Measurements from ENCODE around the gene ZDHHC9.
"Not testable (repeated sequence)": the region's sequence is repeated elsewhere in the genome, so short reads cannot be mapped to it uniquely, and the experiment has no call there.

The ZDHHC9 gene

DNA sequence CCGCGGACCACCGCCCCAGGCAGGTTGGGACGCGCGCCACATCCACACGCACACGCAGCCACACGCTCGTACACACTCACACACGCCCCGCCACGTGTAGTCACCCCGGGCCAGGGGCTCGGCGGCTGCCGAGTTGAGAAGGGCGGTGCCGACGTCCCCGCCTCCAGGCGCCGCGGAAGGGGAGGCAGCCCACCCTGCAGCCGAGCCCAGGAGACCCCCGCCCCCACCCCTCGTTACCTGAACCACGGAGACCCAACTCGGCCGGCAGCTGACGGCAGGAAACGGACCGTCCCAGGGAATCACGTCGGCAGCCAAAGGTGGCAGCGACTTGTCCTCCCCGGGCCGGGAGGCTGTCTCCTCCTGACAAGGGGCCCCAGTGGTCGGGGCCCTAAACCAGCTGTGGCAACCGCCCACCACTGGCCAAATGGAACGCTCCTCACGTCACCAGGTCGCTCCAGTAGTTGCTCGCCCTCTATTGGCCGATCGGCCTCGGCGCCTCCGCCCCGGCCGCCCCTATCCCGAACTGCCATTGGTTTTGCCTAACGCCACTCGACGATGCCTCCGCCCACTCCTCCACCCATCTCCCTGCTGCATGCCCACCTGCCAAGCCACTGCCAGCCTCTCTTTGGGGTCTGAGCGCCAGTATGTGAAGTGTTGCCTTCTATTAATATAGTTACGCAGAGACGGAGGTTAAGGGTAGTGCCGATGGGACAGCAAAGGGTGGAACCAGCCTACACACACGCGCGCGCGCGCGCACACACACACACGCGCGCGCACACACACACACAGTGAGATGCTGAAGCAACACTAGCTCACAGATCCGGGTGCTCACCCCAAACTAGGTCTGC, at the start of gene ZDHHC9:
TSS of gene ZDHHC9 (minus strand) at position 428 of the 848 bp plus-strand sequence. CDS start 1,941 bp downstream, outside the sequence.
- peak; percentile 50 for DNase-seq (ENCODE audit: low read depth, low spot score)

DNA sequence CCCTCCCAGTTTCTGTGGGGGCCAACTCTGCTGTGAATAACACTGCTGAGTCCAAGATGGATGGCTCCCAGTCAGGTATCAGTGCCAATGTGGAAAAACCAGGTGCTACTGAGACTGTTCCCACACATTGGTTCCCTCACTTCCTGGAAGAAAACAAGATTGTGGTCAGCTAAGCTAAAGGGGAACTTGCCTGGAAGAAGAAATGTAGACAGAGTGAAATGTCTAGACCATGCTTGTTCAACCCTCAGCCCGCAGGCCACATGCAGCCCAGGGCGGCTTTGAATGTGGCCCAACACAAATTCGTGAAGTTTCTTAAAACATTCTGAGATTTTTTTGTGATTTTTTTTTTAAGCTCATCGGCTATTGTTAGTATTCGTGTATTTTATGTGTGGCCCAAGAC, 33.7 kb upstream of the ZDHHC9 start:
- no peak for DNase-seq (ENCODE audit: low read depth, low spot score)

DNA sequence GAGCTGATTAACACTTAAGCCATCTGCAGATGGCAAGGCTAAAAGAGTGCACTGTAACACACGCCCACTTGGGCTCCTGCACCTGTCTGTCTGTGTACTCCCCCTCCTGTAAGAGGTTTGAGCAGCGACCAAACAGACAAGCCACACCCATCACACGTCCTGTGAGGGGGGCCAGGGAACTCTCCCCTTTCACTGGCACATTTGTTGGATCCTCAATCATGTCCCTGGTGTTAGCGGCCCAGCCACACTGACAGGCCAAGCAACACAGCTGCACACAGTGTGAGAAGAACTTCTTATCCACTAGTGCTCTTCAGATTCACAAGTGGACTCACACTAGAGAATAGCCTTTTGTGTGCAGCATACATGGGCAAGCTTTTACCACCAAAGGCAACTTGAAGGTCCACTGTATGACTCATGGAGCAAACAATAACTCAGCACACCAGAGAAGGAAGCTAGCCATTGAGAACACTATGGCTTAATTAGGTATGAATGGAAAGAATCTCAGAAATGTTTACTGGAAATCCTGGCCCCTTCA, 33.2 kb upstream of the ZDHHC9 start:
- no peak for DNase-seq (ENCODE audit: low read depth, low spot score)

- DNase-seq (ENCODE audit: low read depth, low spot score), result no peak
Measured at GRCh38 chrX:129875669-129876068, 32.0 kb upstream of the ZDHHC9 start.

- no peak for DNase-seq (ENCODE audit: low read depth, low spot score)
Measured at GRCh38 chrX:129872524-129872923, 28.8 kb upstream of the ZDHHC9 start.

DNA sequence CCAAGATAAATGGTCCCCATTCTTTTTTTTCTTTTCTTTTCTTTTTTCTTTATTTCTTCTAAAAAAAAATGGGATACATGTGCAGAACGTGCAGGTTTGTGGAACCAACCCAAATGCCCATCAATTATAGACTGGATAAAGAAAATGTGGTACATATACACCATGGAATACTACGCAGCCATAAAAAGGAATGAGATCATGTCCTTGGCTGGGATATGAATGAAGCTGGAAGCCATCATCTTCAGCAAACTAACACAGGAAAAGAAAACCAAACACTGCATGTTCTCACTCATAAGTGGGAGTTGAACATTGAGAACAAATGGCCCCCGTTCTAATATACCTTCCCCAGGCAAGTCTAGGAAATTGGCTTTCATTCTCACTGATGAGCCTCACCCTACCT, 22.6 kb upstream of the ZDHHC9 start:
- not testable (repeated sequence) for DNase-seq (ENCODE audit: low read depth, low spot score)

GRCh38 chrX:129859134-129859533, 15.4 kb upstream of the ZDHHC9 start:
- DNase-seq (ENCODE audit: low read depth, low spot score), result not testable (repeated sequence)

- DNase-seq (ENCODE audit: low read depth, low spot score), result not testable (repeated sequence)
Measured at GRCh38 chrX:129851825-129852224, 8.1 kb upstream of the ZDHHC9 start.

- no peak for DNase-seq (ENCODE audit: low read depth, low spot score)
Measured at GRCh38 chrX:129846716-129847115, 3.0 kb upstream of the ZDHHC9 start.

DNA sequence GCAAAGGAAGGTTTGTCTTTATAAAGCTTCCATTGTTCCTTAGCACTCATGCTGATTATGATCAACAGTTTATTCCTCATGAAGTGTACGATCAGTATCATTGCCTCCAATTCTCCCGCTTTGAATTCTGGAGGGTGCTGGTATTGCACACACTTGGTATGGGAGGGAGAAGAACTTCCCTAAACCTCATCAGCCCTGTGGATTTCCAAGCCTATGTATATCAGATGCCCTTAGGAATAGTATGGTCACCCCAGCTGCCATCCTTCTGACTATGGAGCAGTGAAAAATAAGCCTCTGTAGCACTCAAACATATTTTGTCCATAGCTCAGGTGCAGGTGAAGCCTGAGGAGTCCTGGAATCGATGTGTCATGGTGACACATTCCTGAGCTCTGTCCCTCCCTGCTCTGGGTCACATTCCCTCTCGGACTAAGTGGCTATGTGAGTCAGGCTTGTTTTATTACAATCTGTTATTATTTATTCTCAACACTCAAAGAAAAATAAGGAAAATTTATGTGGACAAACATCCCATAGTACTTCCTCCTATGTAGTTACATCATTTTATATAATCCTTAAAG, 2.0 kb upstream of the ZDHHC9 start:
- no peak for DNase-seq (ENCODE audit: low read depth, low spot score)

DNA sequence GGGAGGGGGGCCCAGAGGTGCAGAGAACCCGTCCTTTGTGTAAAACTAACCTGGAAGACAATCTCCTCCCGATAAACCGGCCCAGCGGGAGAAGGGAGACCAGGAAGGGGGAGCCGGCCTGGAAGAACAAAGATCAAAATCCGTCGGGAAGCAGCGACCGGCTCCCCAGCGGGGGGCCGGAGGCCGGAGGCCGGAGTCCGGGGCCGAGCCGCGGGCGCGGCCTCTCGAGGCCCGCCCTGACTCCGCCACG, 552 bp downstream of the ZDHHC9 start:
- DNase-seq (ENCODE audit: low read depth, low spot score), result no peak

DNA sequence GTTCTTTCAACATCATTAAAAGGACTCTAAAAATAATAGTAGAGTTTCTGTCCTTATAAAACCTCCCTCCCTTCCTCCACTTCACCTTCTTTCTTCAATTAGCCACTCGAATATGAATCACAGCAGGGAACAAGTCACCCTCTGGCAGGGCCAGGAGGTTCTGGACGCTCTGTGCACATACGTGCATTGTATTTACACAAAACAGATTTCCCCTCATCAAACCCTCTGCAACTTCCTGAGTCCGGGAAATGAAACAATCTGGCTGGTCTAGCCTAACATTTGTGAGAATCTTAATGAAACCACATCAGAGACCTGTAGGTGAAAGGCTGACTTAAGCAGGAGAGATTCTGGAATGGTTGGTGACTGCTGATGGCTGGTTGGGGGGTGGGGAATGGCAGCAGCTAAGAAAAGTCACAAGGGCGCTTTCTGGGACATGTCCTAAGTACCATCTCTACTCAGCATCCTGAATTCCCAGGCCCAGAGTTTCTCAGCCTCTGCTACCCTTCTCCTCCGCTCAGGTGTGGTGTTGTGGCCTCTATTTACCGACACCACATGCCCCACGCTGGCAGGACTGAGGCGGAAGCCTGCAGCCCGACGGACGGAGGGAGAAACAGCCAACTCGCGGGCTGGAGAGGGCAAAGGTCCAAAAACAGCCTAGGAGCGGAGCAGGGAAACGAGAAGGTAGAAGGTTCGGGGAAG, 1.0 kb downstream of the ZDHHC9 start:
- no peak for DNase-seq (ENCODE audit: low read depth, low spot score)

DNA sequence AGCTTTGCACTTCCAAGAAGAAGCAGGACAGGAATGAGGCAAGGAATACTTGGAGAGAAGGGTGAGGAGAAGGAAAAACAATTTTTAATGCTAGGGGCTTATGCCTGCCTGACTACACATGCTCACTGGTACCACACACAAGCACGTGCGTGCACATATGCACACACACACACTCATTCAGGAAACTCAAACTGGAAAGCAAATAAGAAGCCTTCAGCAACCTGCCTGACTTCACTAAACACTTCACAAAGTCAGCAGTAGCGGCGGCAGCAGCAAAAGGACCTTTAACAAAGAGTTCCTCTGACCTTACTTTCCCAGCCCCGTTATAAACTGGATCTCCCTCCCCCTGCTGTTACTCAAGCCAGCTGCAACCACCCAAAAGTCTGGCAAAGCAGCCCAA, 3.3 kb downstream of the ZDHHC9 start:
- no peak for DNase-seq (ENCODE audit: low read depth, low spot score)

GRCh38 chrX:129836827-129837226, 6.9 kb downstream of the ZDHHC9 start:
- no peak for DNase-seq (ENCODE audit: low read depth, low spot score)

GRCh38 chrX:129833153-129833990, 10.3 kb downstream of the ZDHHC9 start:
- no peak for DNase-seq (ENCODE audit: low read depth, low spot score)

DNA sequence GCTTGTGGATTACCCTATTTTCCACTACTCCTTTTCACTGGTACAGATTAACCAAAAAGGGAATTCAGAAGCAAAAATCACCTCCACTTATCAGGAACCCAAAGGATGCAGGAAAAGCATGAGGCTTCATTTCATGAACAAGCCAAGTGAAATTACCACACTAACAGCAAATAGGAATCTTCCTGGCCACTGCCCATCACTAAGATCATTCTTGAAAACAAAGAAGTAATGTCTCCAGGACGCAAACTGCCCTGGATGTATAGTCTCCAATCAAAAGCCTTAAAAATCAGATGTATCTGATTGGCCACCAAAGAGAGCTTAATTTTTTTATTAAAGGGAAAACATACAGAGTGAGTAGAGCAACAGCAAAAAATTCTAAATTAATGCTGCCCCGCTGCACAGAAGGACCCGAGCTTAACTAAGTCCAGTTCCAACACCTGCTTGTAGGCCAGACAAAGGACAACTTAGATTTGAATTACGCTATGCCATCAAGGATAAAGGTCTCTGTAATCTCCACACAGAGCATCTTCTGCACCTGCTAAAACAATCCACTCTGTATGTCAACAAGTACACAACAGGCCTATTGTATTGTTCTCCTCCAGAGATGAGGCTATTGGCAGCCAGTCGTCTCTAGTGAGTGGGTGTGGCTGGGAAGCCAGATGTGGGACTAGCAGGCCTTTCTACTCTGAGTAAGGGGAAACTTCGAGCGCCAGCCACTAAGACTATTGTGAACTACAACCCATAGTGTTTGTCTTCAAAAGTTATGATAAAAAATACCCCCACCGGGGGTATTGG, 12.4 kb downstream of the ZDHHC9 start:
- no peak for DNase-seq (ENCODE audit: low read depth, low spot score)

DNA sequence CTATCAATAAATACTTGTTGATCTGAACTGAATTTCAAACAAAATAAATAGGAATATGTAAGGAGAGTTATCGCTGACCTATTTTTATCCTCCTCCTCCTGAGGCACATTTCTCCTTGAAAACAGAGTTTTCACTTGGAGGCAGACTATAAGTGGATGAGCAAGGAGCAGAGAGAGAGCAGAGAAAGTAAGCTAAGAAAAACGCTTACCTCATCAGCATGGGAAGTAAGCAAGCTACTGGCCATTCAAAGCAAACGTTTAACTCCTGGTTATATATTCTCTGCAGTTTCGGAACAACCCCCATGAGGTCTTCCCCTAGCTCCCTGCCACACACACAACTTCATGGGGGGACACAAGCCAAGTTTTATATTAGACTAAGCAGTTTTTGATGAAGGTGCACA, 13.2 kb downstream of the ZDHHC9 start:
- DNase-seq (ENCODE audit: low read depth, low spot score), result no peak

- no peak for DNase-seq (ENCODE audit: low read depth, low spot score)
Measured at GRCh38 chrX:129825746-129826505, 17.8 kb downstream of the ZDHHC9 start.

DNA sequence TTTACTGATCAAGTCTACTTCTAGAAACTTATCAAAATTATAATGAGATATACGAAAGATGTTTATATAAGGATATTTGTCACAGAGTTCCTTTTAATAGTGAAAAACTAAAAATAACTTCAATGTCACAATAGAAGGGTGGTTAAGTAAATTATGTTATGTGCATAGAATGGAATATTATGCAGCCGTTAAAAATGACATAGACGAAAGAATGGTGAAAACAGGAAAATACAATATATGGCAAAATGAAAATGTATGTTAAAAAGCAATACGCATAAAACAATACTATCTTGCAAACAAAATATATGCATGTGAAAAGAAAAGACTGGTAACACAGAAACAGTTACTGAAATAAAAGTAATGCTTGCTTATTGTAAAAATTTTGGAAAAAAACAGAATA, 19.1 kb downstream of the ZDHHC9 start:
- no peak for DNase-seq (ENCODE audit: low read depth, low spot score)

GRCh38 chrX:129823522-129823921, 20.2 kb downstream of the ZDHHC9 start:
- DNase-seq (ENCODE audit: low read depth, low spot score), result no peak

Measured in brain pericyte (primary cell).